SK-N-SH treated with all-trans-retinoic acid at 6 μM for 48 hours (cell line): ENCODE measurements around the gene RBP5.

Experiments used
- ATAC-seq: fragments of 200-7000 bp; cut with Tn5 transposase; 3 replicates; pipeline ENCODE4 v1.9.1; 2020; ENCODE audit warnings: mild to moderate bottlenecking, moderate library complexity
- ARNTL ChIP-seq: fragments of 450-650 bp; formaldehyde crosslinking; IDR thresholded peaks from 2 replicates; pipeline ENCODE4 v1.5.0; 2020; ENCODE audit warnings: low read depth, mild to moderate bottlenecking, moderate library complexity, borderline replicate concordance
- BACH2 ChIP-seq: fragments of 250-450 bp; sonication (Bioruptor Pico); IDR thresholded peaks from 2 replicates; pipeline ENCODE4 v1.9.0; 2021; ENCODE audit warnings: mild to moderate bottlenecking, borderline replicate concordance
- CREB5 ChIP-seq: fragments of 250-450 bp; sonication (Bioruptor Pico); IDR thresholded peaks from 2 replicates; pipeline ENCODE4 v1.5.1; 2020; ENCODE audit warnings: low read depth, mild to moderate bottlenecking, moderate library complexity
- CSDC2 ChIP-seq: fragments of 250-450 bp; sonication (Bioruptor Pico); IDR thresholded peaks from 2 replicates; pipeline ENCODE4 v1.5.0; 2020; ENCODE audit warnings: mild to moderate bottlenecking, moderate library complexity
- CSRNP3 ChIP-seq: fragments of 250-450 bp; sonication (Bioruptor Pico); IDR thresholded peaks from 2 replicates; pipeline ENCODE4 v1.5.1; 2021; ENCODE audit warnings: mild to moderate bottlenecking, moderate library complexity
- OSR1 ChIP-seq: fragments of 250-450 bp; sonication (Bioruptor Pico); IDR thresholded peaks from 2 replicates; pipeline ENCODE4 v1.8.0; 2022; ENCODE audit warnings: moderate library complexity, mild to moderate bottlenecking, inconsistent platforms
- PATZ1 ChIP-seq: fragments of 250-450 bp; sonication (Bioruptor Pico); IDR thresholded peaks from 2 replicates; pipeline ENCODE4 v1.8.0; 2020; ENCODE audit warnings: mild to moderate bottlenecking, moderate library complexity, borderline replicate concordance
- POU6F1 ChIP-seq: fragments of 250-450 bp; sonication (Bioruptor Pico); IDR thresholded peaks from 2 replicates; pipeline ENCODE4 v1.8.0; 2021; ENCODE audit warnings: low read depth, mild to moderate bottlenecking, moderate library complexity, borderline replicate concordance
- PPARA ChIP-seq: fragments of 250-450 bp; sonication (Bioruptor Pico); IDR thresholded peaks from 2 replicates; pipeline ENCODE4 v1.5.0; 2020; ENCODE audit warnings: mild to moderate bottlenecking, borderline replicate concordance
- RARB ChIP-seq: fragments of 250-450 bp; sonication (Bioruptor Pico); IDR thresholded peaks from 2 replicates; pipeline ENCODE4 v1.8.0; 2021; ENCODE audit warnings: mild to moderate bottlenecking, moderate library complexity
- SNAI2 ChIP-seq: fragments of 250-450 bp; sonication (Bioruptor Pico); IDR thresholded peaks from 2 replicates; pipeline ENCODE4 v1.5.0; 2020; ENCODE audit warnings: mild to moderate bottlenecking, moderate library complexity
- TCF4 ChIP-seq: fragments of 250-450 bp; sonication (Bioruptor Pico); IDR thresholded peaks from 2 replicates; pipeline ENCODE4 v1.8.0; 2021; ENCODE audit warnings: mild to moderate bottlenecking, moderate library complexity, borderline replicate concordance
- TOX ChIP-seq: fragments of 250-450 bp; sonication (Bioruptor Pico); IDR thresholded peaks from 2 replicates; pipeline ENCODE4 v1.8.0; 2021; ENCODE audit warnings: mild to moderate bottlenecking, moderate library complexity, borderline replicate concordance
- TSHZ2 ChIP-seq: fragments of 250-450 bp; sonication (Bioruptor Pico); IDR thresholded peaks from 2 replicates; pipeline ENCODE4 v1.5.0; 2020; ENCODE audit warnings: mild to moderate bottlenecking, moderate library complexity
- ZC3H10 ChIP-seq: fragments of 250-450 bp; sonication (Bioruptor Pico); IDR thresholded peaks from 2 replicates; pipeline ENCODE4 v1.5.1; 2021; ENCODE audit warnings: mild to moderate bottlenecking, moderate library complexity
- ZNF565 ChIP-seq: fragments of 450-650 bp; formaldehyde crosslinking; conservative IDR thresholded peaks from 2 replicates; pipeline ENCODE4 v1.5.0; 2020; ENCODE audit warnings: low read depth, mild to moderate bottlenecking, moderate library complexity
- ZNF70 ChIP-seq: fragments of 450-650 bp; formaldehyde crosslinking; IDR thresholded peaks from 2 replicates; pipeline ENCODE4 v1.5.0; 2020; ENCODE audit warnings: mild to moderate bottlenecking, moderate library complexity
- ZNF8 ChIP-seq: fragments of 450-650 bp; formaldehyde crosslinking; IDR thresholded peaks from 2 replicates; pipeline ENCODE4 v1.5.0; 2020; ENCODE audit warnings: mild to moderate bottlenecking, moderate library complexity

Gene RBP5

GRCh38 chr12:7171854-7172253 lies 43.2 kb upstream of the RBP5 start:
- no peak for ATAC-seq

GRCh38 chr12:7169951-7170350 lies 41.3 kb upstream of the RBP5 start:
- ATAC-seq, result no peak
- no peak for TF ChIP-seq RARB (CRISPR knock-in tag)
- no peak for TF ChIP-seq TOX
- no peak for TF ChIP-seq TCF4 (CRISPR knock-in tag)
- TF ChIP-seq ZNF70 (CRISPR knock-in tag), result no peak
- no peak for TF ChIP-seq SNAI2
- TF ChIP-seq TSHZ2, result no peak
- TF ChIP-seq ZC3H10, result no peak
- no peak for TF ChIP-seq PATZ1 (CRISPR knock-in tag)
- TF ChIP-seq CSRNP3, result no peak
- no peak for TF ChIP-seq OSR1 (CRISPR knock-in tag)

More at GRCh38 chr12:7171854-7172253, 43.2 kb upstream of the RBP5 start:
- TF ChIP-seq OSR1 (CRISPR knock-in tag) (no peak), ZNF565 (no peak), TOX (no peak), PATZ1 (CRISPR knock-in tag) (no peak), ZC3H10 (no peak), ARNTL (CRISPR knock-in tag) (no peak), ZNF8 (no peak), BACH2 (no peak), CREB5 (no peak), PPARA (CRISPR knock-in tag) (no peak), ZNF70 (CRISPR knock-in tag) (no peak), POU6F1 (CRISPR knock-in tag) (no peak), CSDC2 (no peak), TSHZ2 (no peak), RARB (CRISPR knock-in tag) (no peak)
- TF ChIP-seq, all 23 proteins: peak for 0
